ENCODE results near the gene GRIP2.

GRIP2 gene

GRCh38 chr3:14490831-14491230, 49.3 kb downstream of the GRIP2 start:
- in situ Hi-C loops (cut with MboI; ENCODE audit: low sequenced_read_pairs): loop anchor here (25.0 kb wide), 1 partner anchor 604 kb away; the partner anchor contains the start of gene WNT7A

- in situ Hi-C loops (cut with MboI; ENCODE audit: low sequenced_read_pairs): loop anchor here (25.0 kb wide), 1 partner anchor 603 kb away; the partner anchor contains the start of gene WNT7A
These were observed 49.9 kb downstream of the GRIP2 start for GRCh38 chr3:14490255-14490654.

GRCh38 chr3:14489641-14490040, 50.5 kb downstream of the GRIP2 start:
- in situ Hi-C loops (cut with MboI; ENCODE audit: low sequenced_read_pairs): loop anchor here (25.0 kb wide), 1 partner anchor 602 kb away; the partner anchor contains the start of gene WNT7A

- in situ Hi-C loops (cut with MboI; ENCODE audit: low sequenced_read_pairs): loop anchor here (25.0 kb wide), 1 partner anchor 601 kb away; the partner anchor contains the start of gene WNT7A
These were observed 51.7 kb downstream of the GRIP2 start for GRCh38 chr3:14488286-14489041.

GRCh38 chr3:14487821-14488220, 52.3 kb downstream of the GRIP2 start:
- in situ Hi-C loops (cut with MboI; ENCODE audit: low sequenced_read_pairs): loop anchor here (25.0 kb wide), 1 partner anchor 601 kb away; the partner anchor contains the start of gene WNT7A

GRCh38 chr3:14487086-14487485, 53.1 kb downstream of the GRIP2 start:
- in situ Hi-C loops (cut with MboI; ENCODE audit: low sequenced_read_pairs): loop anchor here (25.0 kb wide), 1 partner anchor 600 kb away; the partner anchor contains the start of gene WNT7A

- in situ Hi-C loops (cut with MboI; ENCODE audit: low sequenced_read_pairs): loop anchor here (25.0 kb wide), 1 partner anchor 599 kb away; the partner anchor contains the start of gene WNT7A
These were observed 53.7 kb downstream of the GRIP2 start for GRCh38 chr3:14486460-14486859.

- in situ Hi-C loops (cut with MboI; ENCODE audit: low sequenced_read_pairs): loop anchor here (25.0 kb wide), 1 partner anchor 599 kb away; the partner anchor contains the start of gene WNT7A
These were observed 54.2 kb downstream of the GRIP2 start for GRCh38 chr3:14485981-14486380.

GRCh38 chr3:14484741-14485140, 55.4 kb downstream of the GRIP2 start:
- in situ Hi-C loops (cut with MboI; ENCODE audit: low sequenced_read_pairs): loop anchor here (25.0 kb wide), 1 partner anchor 597 kb away; the partner anchor contains the start of gene WNT7A

- in situ Hi-C loops (cut with MboI; ENCODE audit: low sequenced_read_pairs): loop anchor here (25.0 kb wide), 1 partner anchor 596 kb away; the partner anchor contains the start of gene WNT7A
These were observed 56.9 kb downstream of the GRIP2 start for GRCh38 chr3:14483286-14483685.

- in situ Hi-C loops (cut with MboI; ENCODE audit: low sequenced_read_pairs): loop anchor here (25.0 kb wide), 1 partner anchor 595 kb away; the partner anchor contains the start of gene WNT7A
These were observed 57.8 kb downstream of the GRIP2 start for GRCh38 chr3:14482271-14482721.

GRCh38 chr3:14481646-14482036, 58.5 kb downstream of the GRIP2 start:
- in situ Hi-C loops (cut with MboI; ENCODE audit: low sequenced_read_pairs): loop anchor here (25.0 kb wide), 1 partner anchor 594 kb away; the partner anchor contains the start of gene WNT7A

- in situ Hi-C loops (cut with MboI; ENCODE audit: low sequenced_read_pairs): loop anchor here (25.0 kb wide), 1 partner anchor 594 kb away; the partner anchor contains the start of gene WNT7A
These were observed 59.0 kb downstream of the GRIP2 start for GRCh38 chr3:14481018-14481645.

GRCh38 chr3:14480207-14481017, 59.7 kb downstream of the GRIP2 start:
- in situ Hi-C loops (cut with MboI; ENCODE audit: low sequenced_read_pairs): loop anchor here (25.0 kb wide), 1 partner anchor 593 kb away; the partner anchor contains the start of gene WNT7A

- in situ Hi-C loops (cut with MboI; ENCODE audit: low sequenced_read_pairs): loop anchor here (25.0 kb wide), 1 partner anchor 592 kb away; the partner anchor contains the start of gene WNT7A
These were observed 60.6 kb downstream of the GRIP2 start for GRCh38 chr3:14479591-14479990.

- in situ Hi-C loops (cut with MboI; ENCODE audit: low sequenced_read_pairs): loop anchor here (25.0 kb wide), 1 partner anchor 592 kb away; the partner anchor contains the start of gene WNT7A
These were observed 61.1 kb downstream of the GRIP2 start for GRCh38 chr3:14478956-14479550.

GRCh38 chr3:14477311-14477935, 62.7 kb downstream of the GRIP2 start:
- in situ Hi-C loops (cut with MboI; ENCODE audit: low sequenced_read_pairs): loop anchor here (25.0 kb wide), 1 partner anchor 590 kb away; the partner anchor contains the start of gene WNT7A

- in situ Hi-C loops (cut with MboI; ENCODE audit: low sequenced_read_pairs): loop anchor here (25.0 kb wide), 1 partner anchor 589 kb away; the partner anchor contains the start of gene WNT7A
These were observed 63.4 kb downstream of the GRIP2 start for GRCh38 chr3:14476583-14477265.

All from HL-60/S4 (cell line).